HG02610 (cell line): ENCODE data around the gene SERPINB4.
A peak's percentile ranks its signal among the peaks of the same experiment; 100 is the strongest.
"Not testable (repeated sequence)": the region's sequence is repeated elsewhere in the genome, so short reads cannot be mapped to it uniquely, and the experiment has no call there.

Experiments
- ATAC-seq: cut with Tn5 transposase; IDR thresholded peaks from one replicate; pipeline ENCODE4 v1.9.1; 2021; ENCODE audit warnings: mild to moderate bottlenecking, moderate library complexity; ENCODE audit not compliant: unreplicated experiment

The SERPINB4 gene

GRCh38 chr18:63644142-63644541 lies at the start of gene SERPINB4:
Gene SERPINB4 (minus strand): TSS chr18:63644256. CDS start chr18:63643577, 679 bp downstream.
- ATAC-seq, result not testable (repeated sequence)

GRCh38 chr18:63689064-63689463 lies 45.0 kb upstream of the SERPINB4 start:
- ATAC-seq, result no peak

DNA sequence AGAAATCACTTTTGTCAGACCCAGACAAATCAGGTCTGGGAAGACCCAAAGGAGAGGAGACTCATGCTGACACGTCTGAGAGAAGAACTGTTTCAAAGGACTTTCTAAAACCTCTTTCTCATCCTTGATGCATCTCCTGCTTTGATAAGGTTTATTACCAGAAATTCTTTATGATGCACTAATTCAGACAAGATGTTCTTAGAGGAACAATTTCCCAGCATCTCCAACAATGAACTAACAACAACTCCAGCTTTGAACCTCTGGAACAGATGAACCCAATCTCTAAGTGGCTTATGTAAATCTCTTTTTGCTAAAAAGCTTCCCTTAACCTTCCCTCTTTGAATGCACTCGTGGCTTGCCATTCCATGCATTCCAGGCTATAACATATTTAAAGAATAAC lies 42.8 kb upstream of the SERPINB4 start:
- no peak for ATAC-seq

DNA sequence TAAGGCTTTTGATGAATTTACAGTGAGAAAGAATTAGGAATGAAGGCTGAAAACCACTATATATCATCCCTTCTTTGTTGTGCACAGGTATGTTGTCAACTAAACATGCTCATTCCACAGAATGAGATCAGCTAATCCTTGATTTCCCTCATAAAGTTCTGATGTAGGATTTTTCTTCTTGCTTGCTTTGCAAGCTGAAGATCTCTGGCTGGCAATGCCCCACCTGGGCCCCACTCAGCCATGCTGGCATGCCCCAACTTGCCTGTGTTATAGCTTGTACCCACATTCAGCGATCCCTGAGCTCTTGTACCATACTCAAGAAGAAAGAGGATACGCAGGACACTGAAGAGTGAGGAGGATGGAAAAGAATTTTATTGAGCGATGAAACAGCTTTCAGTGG lies 40.7 kb upstream of the SERPINB4 start:
- no peak for ATAC-seq

GRCh38 chr18:63683890-63684289 lies 39.8 kb upstream of the SERPINB4 start:
- ATAC-seq, result no peak

- no peak for ATAC-seq
These were observed 39.1 kb upstream of the SERPINB4 start for GRCh38 chr18:63683152-63683551.

GRCh38 chr18:63681449-63682340 lies 37.6 kb upstream of the SERPINB4 start:
- ATAC-seq, result no peak

- ATAC-seq, result no peak
These were observed 36.0 kb upstream of the SERPINB4 start for GRCh38 chr18:63679820-63680606.

DNA sequence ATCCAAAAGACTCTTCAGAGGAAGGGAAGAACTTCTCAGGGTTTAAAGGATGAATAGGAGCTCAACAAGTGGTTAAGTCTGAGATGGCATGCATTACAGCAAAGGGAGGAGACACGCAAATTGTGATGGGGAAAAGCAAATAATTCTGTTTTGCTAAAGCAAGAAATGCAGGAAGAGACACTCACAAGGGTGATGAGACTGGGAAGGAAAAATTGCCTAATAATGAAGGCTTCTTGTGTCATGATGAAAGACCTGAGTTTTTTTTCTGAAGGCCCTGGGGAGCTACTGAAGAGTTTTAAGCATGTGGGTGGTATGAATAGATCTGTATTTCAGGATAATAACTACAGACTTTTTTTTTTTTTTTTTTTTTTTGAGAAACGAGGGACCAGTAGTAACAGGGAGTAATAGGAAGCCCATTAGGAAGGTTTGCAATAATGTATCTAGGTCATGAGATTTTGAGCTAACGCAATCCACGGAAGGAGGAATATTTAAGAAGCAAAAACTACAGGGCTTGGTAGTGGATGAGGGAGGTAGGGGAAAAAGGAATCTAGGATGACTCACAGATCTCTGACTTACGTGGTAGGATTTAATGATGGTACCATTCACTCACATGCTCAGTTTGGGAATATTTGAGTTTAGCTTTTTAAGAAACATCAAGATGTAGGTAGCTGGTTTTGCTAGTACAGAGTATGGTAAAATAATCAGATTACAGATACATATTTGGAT lies 33.6 kb upstream of the SERPINB4 start:
- no peak for ATAC-seq

GRCh38 chr18:63676526-63677323 lies 32.7 kb upstream of the SERPINB4 start:
- ATAC-seq, result peak; percentile 83

- no peak for ATAC-seq
These were observed 20.5 kb upstream of the SERPINB4 start for GRCh38 chr18:63664571-63664970.

GRCh38 chr18:63661750-63662149 lies 17.7 kb upstream of the SERPINB4 start, which contains the start of gene SERPINB3:
Gene SERPINB3 (minus strand): TSS chr18:63661893. CDS start chr18:63661216, 677 bp downstream.
- ATAC-seq, result not testable (repeated sequence)

GRCh38 chr18:63658920-63659319 lies 14.9 kb upstream of the SERPINB4 start:
- ATAC-seq, result not testable (repeated sequence)

- not testable (repeated sequence) for ATAC-seq
These were observed 6.2 kb upstream of the SERPINB4 start for GRCh38 chr18:63650271-63650670.

- ATAC-seq, result no peak
These were observed 4.2 kb upstream of the SERPINB4 start for GRCh38 chr18:63648241-63648640.

GRCh38 chr18:63646936-63647335 lies 2.9 kb upstream of the SERPINB4 start:
- no peak for ATAC-seq

DNA sequence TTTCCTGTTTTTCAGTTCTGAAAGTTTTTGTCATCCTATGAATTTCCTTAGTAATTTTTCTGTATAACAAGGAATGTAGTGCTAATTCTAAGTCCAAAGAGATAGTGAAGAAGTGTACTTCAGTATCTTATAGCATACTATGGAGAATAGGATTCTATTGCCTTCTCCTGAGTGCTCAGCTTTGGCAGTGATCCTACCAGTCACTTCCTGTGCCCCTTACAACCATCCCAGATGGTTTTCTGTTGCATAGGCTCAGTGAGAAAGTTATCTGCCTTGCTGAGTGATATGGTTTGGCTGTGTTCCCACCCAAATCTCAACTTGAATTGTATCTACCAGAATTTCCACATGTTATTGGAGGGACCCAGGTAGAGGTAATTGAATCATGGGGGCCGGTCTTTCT lies 638 bp upstream of the SERPINB4 start:
- ATAC-seq, result not testable (repeated sequence)

DNA sequence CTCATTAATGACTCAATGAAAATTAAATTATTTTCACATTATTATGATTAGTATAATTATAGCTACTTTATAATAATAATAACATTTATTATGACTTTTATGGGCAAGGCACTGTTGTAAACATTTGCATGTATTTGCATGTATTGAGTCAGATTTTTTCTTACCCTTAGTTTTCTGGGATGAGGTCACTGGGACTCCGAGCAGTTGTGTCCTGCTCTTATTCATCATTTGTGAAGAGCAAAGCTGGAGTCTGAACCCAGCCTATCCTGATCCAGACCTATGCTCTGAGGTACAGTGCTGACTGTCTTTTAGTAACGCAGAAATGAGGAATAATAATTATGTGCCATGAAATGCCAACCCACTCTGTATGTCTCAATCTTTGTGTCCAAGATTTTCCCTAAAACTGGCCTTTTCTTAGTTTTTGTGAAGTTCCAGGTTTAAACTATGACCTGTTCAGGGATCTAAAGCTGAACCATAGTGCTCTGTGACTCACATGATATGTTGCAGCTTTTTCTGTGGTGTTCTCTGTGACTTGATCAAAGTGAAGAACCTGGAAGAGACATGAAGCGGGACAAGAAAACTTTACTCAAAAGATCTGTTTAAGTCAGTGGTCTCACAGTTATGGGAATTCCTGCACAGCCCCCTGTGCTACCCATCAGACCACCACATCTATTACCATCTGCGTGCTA lies 1.2 kb downstream of the SERPINB4 start:
- not testable (repeated sequence) for ATAC-seq

GRCh38 chr18:63641157-63641680 lies 2.8 kb downstream of the SERPINB4 start:
- not testable (repeated sequence) for ATAC-seq
